Thyroid gland (tissue), 4 donors: Measurements from ENCODE around the gene GSTP1. TPM values are rescaled to one million over a fixed set of nuclear protein-coding genes. Genes with fewer than 3 reads are reported as not detected.
"Not testable (repeated sequence)": the region's sequence is repeated elsewhere in the genome, so short reads cannot be mapped to it uniquely, and the experiment has no call there.

ENCODE experiments used
- DNase-seq, 2 donors: peaks; one replicate each; pipeline ENCODE4 v3.0.0-alpha.2; 2019
- H3K27ac ChIP-seq, 3 donors: fragments of 200-600 bp; sonication (generic); 1 replicate in 2 of 3; 2 replicates in 1 of 3; pipeline ENCODE4 v1.5.1; 2016 to 2019; ENCODE audit warnings: mild to moderate bottlenecking in 1 of 3, moderate library complexity in 1 of 3
- H3K27me3 ChIP-seq: fragments of 200-600 bp; sonication (generic); one replicate; pipeline ENCODE4 v1.5.1; 2019
- H3K36me3 ChIP-seq, 2 donors: fragments of 200-600 bp; sonication (generic); one replicate each; pipeline ENCODE4 v1.5.1; 2016 to 2019
- H3K4me1 ChIP-seq, 2 donors: fragments of 200-600 bp; sonication (generic); one replicate each; pipeline ENCODE4 v1.5.1; 2017 to 2019
- H3K4me3 ChIP-seq, 3 donors: fragments of 200-600 bp; sonication (generic); replicated peaks in 1 of 3; 1 replicate in 2 of 3; 2 replicates in 1 of 3; pipeline ENCODE4 v1.5.1; 2016; ENCODE audit warnings: mild to moderate bottlenecking in 1 of 3
- H3K9me3 ChIP-seq: fragments of 200-600 bp; sonication (generic); one replicate; pipeline ENCODE4 v1.5.1; 2017
- CTCF ChIP-seq, 6 experiments: fragments of 200-600 bp in 3 of 6; fragments of 450-650 bp in 3 of 6; sonication (generic) in 3 of 6; IDR thresholded peaks; one replicate each; pipeline ENCODE4 v1.5.1; 2016 to 2019; ENCODE audit warnings: antibody characterized with exemption in 6 of 6, mild to moderate bottlenecking in 2 of 6, inconsistent platforms in 1 of 6, moderate library complexity in 1 of 6
- POLR2A ChIP-seq, 2 donors: fragments of 450-650 bp; IDR thresholded peaks; one replicate each; pipeline ENCODE4 v1.6.1; 2017; ENCODE audit warnings: antibody characterized with exemption in 2 of 2, mild to moderate bottlenecking in 2 of 2, moderate library complexity in 1 of 2
- WGBS, 2 donors: methylation state at CpG; one replicate each; pipeline ENCODE4 v1.1.5; 2017; 5-methylcytosine and 5-hydroxymethylcytosine counted together
- intact Hi-C: fragments of 100-400 bp; cut with DNase I; formaldehyde crosslinking; loops from one replicate; pipeline ENCODE4 v1.15.1; 2023
- total RNA-seq, 4 donors: library from RNA; depleted of rRNA; stranded (reverse); fragments of >200 nt; gene quantifications; one replicate each; pipeline ENCODE4 v1.2.3, GENCODE V29; 2016

The GSTP1 gene
- total RNA-seq, 4 donors from 2014 or later = 877 to 4,013 (median 1,716) TPM

GRCh38 chr11:67601098-67601497 lies 17.5 kb downstream of the GSTP1 start:
- intact Hi-C loops = no loop called here

DNA sequence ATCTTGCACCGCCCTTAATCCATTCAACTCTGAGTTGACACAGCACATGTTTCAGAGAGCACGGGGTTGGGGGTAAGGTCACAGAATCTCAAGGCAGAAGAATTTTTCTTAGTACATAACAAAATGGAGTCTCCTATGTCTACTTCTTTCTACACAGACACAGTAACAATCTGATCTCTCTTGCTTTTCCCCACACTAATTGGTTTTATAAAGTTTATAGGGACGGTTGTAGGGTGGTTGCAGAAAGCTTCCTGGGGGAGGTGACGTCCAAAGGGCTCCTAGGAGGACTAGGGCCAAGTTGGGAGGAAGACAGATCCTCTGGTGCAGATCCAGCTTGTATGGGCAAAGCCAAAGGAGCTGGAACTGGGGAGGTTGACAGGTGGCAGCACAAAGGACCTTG lies 20.5 kb downstream of the GSTP1 start:
- H3K36me3 ChIP-seq, H3K9me3 ChIP-seq, H3K27me3 ChIP-seq, DNase-seq, H3K27ac ChIP-seq, intact Hi-C loops, H3K4me3 ChIP-seq: not testable (repeated sequence)
- H3K4me1 ChIP-seq = peaks cover 13 to 17% of the 10 kb centered on the region in 2 donors
- 67 to 81% methylated on average over 3 of the region's 4 CpGs for WGBS, 2 donors

More at GRCh38 chr11:67601098-67601497, 17.5 kb downstream of the GSTP1 start:
- no peak for TF ChIP-seq POLR2A (IDR thresholded peaks at IDR 0.05)
- TF ChIP-seq CTCF (IDR thresholded peaks at IDR 0.05) = no peak
- no peaks in the 10 kb centered on the region for H3K9me3 ChIP-seq
- WGBS, 2 donors = 89 to 93% methylated on average over 7 of the region's 7 CpGs
- H3K36me3 ChIP-seq = no peaks in the 10 kb centered on the region
- H3K27me3 ChIP-seq = no peaks in the 10 kb centered on the region
- DNase-seq = no peak
- no peak overlapping the region for H3K27ac ChIP-seq
- peaks cover 1 to 3% of the 10 kb centered on the region in 2 donors for H3K4me1 ChIP-seq
- H3K4me3 ChIP-seq = no peak overlapping the region

DNA sequence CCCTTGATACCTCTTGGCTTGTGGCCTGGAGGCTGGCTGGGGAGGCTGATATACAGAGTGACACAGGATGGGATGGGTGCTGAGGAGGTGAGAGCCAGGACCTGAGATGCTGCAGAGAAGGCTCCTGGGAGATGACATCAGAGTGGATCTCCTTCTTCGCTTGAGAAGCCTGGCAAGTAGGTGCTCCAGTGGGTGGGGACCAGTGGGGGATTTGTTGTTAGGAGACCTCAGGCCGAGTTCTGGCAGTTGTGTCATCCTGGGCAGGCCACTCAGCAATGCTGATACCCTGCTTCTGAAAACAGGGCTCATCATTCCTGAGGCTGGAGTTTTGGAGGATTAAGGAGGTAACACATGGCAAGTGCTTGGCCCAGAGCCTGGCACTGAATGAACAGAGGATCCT lies 21.2 kb downstream of the GSTP1 start:
- no peak for DNase-seq
- Histone ChIP-seq H3K27ac (no peak overlapping the region), H3K4me1 (peaks cover 13 to 17% of the 10 kb centered on the region in 2 donors), H3K36me3 (peaks cover 0 to 6% of the 10 kb centered on the region in 2 donors), H3K4me3 (no peak overlapping the region), H3K9me3 (no peaks in the 10 kb centered on the region), H3K27me3 (no peaks in the 10 kb centered on the region)
- WGBS, 2 donors = 73 to 90% methylated on average over 2 of the region's 2 CpGs
- intact Hi-C loops = no loop called here
- TF ChIP-seq POLR2A (IDR thresholded peaks at IDR 0.05) (no peak), CTCF (IDR thresholded peaks at IDR 0.05) (no peak)

GRCh38 chr11:67605231-67606011 lies 21.8 kb downstream of the GSTP1 start:
- no peaks in the 10 kb centered on the region for H3K27me3 ChIP-seq
- H3K4me3 ChIP-seq = no peak overlapping the region
- no peak for DNase-seq
- H3K9me3 ChIP-seq = no peaks in the 10 kb centered on the region
- H3K4me1 ChIP-seq = peaks cover 13 to 17% of the 10 kb centered on the region in 2 donors
- H3K27ac ChIP-seq = no peak overlapping the region
- H3K36me3 ChIP-seq = peaks cover 2 to 10% of the 10 kb centered on the region in 2 donors
- intact Hi-C loops = no loop called here
- TF ChIP-seq POLR2A (IDR thresholded peaks at IDR 0.05) = no peak
- TF ChIP-seq CTCF (IDR thresholded peaks at IDR 0.05) = no peak
- WGBS, 2 donors = 75 to 77% methylated on average over 9 to 11 of the region's 11 CpGs

- H3K4me1 ChIP-seq = peaks cover 13 to 17% of the 10 kb centered on the region in 2 donors
- H3K36me3 ChIP-seq = peaks cover 9 to 17% of the 10 kb centered on the region in 2 donors
- DNase-seq = peak; percentile 32 to 41
- H3K27ac ChIP-seq = peak overlapping the region in 2 of 3 donors; percentile 74 to 88
- TF ChIP-seq POLR2A (IDR thresholded peaks at IDR 0.05) = no peak
- no peak for TF ChIP-seq CTCF (IDR thresholded peaks at IDR 0.05)
- intact Hi-C loops = no loop called here
- H3K27me3 ChIP-seq = no peaks in the 10 kb centered on the region
- H3K4me3 ChIP-seq = peak overlapping the region in 1 of 3 donors; percentile 86
- 48 to 62% methylated on average over 9 to 17 of the region's 17 CpGs for WGBS, 2 donors
- H3K9me3 ChIP-seq = no peaks in the 10 kb centered on the region
These were observed 22.5 kb downstream of the GSTP1 start for GRCh38 chr11:67606093-67606491.
